GM18519 (cell line): ENCODE measurements around the gene DPP10.
"Not testable (repeated sequence)": the region's sequence is repeated elsewhere in the genome, so short reads cannot be mapped to it uniquely, and the experiment has no call there.

Experiments used
- ATAC-seq: cut with Tn5 transposase; IDR thresholded peaks from one replicate; pipeline ENCODE4 v1.9.1; 2021; ENCODE audit warnings: mild to moderate bottlenecking, moderate library complexity; ENCODE audit not compliant: unreplicated experiment, low FRiP score

DPP10 gene

DNA sequence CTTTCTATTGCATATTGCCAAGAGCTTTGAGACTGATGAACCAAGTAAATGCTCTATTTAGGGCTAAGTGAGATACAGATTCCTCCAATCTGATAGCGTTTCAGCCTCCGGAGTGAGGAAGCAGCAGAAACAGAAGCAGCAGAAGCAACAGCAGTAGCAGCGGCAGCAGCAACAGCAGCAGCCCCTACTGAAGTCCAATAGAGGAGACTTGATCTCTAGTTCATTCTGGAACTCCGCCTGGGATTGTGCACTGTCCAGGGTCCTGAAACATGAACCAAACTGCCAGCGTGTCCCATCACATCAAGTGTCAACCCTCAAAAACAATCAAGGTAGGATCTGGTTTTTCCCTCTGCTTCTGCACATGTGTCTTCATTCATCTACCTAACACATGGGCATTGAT is at the start of gene DPP10:
TSS of gene DPP10 (plus strand) at position 132 of the 400 bp plus-strand sequence.
- ATAC-seq: no peak

DNA sequence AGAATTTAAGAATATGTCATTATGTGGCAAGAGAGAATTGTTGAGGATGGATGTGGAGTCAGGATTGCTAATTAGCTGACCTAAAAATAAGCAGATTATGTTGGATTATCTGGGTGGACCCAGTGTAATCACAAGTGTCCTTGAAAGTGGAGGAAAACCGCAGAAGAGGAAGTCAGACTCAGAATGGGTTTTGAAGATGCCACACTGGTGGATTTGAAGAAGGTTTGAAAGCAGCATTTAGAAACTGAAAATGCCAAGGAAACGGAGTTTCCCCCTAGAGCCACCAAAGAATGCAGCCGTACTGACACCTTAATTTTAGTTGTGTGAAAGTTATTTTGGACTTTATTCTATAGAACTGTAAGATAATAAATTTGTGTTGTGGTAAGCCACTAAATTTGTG is 41.6 kb upstream of the DPP10 start:
- ATAC-seq: no peak

DNA sequence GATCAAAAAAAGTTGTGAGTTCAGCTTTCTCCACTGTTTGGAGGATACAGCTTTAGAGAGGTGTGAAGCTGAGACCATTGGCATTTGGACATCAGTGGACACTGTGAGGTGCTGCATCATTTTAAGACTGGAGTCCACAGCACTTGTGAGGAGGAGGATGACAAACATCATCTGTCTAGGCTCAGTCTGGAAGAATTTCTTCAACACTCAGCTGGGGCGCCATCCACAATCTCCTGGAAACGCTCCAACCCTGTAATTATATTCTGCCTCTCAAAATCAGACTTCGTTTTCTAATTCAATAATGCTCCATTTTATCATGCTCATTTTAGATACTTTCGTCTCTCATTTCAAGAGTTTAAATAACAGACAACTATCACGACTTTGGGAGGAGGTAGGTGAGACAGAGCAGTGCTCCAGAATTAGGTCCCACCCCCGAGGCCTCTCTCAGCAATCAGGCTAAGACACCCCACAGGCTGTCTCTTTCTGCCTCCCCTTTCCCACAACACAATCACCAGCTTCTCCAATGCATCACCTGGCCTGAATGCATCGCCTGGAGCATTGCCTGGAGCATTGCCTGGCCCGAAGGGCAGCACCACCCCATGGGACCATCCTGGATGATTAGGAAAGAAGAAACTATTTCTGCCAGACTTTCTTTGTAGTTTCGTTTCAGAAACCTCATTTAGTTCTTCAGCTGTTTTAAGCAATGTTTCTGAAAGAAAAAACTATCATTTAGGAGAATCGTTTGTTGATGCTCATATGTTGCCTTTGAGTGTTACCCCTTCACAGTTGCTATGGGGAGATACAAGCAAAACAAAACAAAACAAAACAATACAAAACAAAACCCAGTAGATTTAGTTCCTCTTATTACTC is 37.0 kb upstream of the DPP10 start:
- no peak for ATAC-seq

DNA sequence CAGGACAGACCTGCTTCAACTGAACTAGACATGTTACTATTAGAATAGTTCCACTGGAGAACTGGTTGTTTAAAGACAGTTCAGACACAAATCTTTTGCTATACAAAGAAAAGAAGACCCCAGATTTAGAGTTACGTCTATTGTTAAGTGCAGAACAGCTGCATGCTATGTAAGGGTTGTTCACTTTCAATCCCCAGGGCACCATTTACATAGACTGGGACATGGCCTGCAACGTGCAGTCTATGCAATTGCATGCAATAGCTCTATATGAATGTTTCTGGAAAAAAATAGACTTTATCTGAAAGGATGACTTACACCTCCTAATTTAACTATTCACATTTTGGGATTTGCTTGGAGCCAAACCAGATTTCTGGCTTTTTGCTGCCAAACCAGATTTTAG is 36.1 kb upstream of the DPP10 start:
- ATAC-seq: no peak

DNA sequence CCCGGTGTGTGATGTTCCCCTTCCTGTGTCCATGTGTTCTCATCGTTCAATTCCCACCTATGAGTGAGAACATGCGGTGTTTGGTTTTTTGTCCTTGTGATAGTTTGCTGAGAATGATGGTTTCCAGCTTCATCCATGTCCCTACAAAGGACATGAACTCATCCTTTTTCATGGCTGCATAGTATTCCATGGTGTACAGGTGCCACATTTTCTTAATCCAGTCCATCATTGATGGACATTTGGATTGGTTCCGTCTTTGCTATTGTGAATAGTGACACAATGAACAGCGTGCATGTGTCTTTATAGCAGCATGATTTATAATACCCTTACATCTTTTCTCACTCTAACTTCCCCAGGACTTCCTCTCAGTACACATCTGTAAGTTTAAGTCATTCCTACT is 35.1 kb upstream of the DPP10 start:
- not testable (repeated sequence) for ATAC-seq

DNA sequence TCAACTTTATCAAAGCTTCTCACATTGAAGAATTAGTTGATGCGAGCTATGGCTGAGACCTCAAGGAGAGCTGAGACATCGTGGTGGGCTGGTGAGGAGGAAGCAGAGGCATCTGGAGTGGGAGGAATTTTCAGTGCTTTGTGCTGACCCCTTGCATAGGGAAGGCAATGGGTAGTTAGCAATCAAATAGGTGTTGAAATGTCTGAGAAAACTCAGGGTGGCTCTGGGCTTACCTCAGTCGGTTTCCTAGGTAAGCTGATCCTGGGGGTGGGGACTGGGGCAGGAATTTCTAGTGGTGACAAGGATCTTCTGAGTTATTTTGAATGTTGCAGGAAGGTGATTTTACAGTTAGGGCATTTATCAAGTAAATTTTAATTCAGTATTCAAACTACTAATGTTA is 20.7 kb upstream of the DPP10 start:
- ATAC-seq: no peak

DNA sequence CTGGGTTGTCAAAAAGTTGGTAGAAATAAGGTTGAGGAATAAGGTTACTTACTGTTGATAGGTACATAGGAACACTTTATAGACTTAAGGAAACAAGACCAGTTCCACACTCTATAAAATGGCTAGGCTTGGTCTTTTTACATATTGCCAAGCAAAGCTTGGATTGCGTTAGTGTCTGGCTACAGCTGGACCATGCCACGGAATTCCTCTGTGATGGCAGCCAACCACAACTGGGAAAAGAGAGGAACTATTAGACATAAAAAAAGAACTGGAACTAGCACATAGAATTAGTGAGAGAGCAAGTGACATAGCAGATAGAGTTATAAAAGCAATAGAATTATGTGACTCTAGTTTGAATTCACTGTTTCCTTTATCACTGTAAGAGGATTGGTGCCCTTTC is 17.7 kb upstream of the DPP10 start:
- ATAC-seq: no peak

DNA sequence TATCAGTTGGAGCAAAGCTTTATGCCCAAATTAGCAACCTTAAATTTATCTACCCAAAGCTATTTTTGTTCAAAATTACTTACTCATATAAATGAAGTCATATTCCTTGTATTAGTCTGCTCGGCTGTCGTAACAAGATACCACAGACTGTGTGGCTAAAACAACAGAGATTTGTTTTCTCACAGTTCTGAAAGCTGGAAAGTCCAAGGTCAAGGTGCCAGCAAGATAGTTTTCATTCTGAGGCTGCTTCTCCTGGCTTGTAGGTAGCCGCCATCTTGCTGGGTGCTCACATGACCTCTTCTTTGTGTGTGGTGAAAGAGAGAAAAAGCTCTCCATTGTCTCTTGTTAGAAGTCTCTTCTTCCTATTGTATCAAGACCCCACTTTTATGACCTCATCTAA is 15.7 kb upstream of the DPP10 start:
- ATAC-seq: no peak

DNA sequence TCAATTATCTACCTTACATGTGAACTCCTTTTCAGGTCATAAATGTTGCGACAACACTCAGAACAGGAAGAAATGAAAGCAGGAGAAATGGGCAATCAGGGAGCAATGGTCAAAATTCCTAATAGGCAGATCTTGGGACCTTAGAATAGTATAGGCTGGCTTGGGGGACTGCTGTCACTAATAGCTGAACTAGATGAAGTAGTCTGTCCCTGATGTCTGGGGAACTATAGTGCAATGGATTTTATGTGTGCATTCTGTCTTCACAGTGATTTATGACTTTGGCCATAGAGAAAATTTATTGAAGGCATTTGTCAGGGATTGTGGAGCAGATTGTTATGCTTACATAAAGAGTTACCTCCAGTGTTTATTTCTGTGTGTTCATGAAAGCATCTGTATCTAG is 6.1 kb upstream of the DPP10 start:
- no peak for ATAC-seq

DNA sequence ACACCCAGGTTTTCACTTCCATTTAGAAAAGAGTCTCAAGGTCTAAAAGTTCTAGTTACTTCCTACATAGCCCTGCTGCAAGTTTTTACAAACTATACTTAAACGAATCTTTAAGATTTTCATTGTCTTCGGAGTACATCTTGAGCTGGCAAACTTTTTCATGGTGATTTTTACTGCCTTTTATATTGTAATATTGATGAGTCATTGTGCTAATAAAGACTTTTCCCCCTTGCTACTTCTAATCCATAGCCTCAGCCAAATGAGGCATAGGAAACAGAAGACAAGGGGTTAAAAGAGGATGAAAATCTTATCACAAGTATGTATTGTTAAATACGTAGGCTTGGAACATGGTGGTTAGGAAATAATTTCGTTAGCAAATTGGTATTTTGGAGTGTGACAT is 4.1 kb downstream of the DPP10 start:
- ATAC-seq: no peak

DNA sequence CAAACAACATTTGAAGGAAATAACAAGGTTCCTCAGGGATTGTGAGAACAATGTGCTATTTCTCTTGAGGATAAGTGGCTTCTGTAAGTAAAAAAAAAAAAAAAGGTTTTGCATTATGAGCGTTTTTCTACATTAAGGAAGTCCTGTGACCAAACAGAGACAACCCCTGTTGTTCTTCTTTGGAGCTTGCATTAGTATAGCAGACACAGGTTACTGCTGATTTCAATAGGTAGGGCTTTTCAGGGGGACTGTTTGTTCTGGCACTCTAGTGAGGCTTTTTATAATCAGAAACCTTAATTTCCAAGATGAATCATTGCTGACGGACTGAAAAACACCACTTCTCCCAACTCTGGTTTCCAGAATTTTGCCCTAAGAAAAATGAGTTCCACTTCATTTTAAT is 8.2 kb downstream of the DPP10 start:
- no peak for ATAC-seq

DNA sequence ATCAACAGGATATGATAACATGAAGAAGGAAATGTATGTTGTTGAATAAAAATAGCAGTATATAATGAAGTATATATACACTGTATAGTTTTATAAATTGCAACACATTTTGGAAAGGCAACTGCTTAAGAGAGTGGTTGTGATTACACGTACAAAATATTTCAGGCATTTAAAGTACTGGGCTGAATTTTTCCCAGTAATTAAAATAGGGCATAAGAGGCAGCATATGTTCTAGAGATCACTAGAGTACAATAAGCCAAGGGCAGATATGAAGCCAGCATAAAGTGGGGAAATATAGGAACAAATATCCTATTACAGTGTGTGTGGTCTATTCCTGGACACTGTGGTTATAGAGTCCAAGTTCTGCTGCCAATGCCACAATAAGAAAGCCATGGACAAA is 14.1 kb downstream of the DPP10 start:
- no peak for ATAC-seq

DNA sequence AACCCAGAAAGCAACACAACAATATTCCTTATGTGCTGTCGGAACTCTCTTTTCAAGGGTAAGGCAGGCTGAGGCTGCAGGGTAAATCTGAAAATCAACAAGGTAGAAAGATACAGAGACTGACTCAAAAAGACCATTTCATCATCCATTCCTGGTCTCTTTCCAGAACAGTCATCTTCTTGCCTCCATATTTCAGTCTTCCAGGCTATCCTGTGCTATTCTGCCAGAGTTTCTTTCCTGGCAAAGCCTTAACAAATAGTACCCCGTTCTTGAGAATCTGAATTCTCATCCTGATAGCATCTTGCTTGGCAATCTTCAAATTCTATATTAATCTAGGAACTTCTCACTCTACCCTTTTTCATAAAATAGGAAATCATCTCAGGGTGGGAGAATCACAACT is 15.5 kb downstream of the DPP10 start:
- ATAC-seq: no peak

DNA sequence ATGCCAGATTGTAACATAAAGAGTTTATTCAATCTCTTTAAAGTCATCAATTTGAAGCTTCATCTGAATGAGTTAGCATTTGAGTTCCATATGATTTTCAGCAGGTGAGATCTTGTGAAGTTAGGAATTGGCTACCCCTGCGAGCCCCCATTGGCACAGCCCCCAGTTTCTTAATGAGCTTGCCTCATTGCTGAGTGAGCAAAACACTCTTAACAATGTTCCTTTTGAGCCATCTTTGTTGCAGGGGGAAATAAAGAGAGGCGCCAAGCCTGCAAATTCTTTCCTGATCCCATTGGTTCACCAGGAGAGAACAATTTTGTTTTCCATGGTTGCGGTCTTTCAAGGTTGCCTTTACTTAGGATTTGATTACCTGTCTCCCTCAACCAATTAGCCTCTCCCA is 18.7 kb downstream of the DPP10 start:
- no peak for ATAC-seq

DNA sequence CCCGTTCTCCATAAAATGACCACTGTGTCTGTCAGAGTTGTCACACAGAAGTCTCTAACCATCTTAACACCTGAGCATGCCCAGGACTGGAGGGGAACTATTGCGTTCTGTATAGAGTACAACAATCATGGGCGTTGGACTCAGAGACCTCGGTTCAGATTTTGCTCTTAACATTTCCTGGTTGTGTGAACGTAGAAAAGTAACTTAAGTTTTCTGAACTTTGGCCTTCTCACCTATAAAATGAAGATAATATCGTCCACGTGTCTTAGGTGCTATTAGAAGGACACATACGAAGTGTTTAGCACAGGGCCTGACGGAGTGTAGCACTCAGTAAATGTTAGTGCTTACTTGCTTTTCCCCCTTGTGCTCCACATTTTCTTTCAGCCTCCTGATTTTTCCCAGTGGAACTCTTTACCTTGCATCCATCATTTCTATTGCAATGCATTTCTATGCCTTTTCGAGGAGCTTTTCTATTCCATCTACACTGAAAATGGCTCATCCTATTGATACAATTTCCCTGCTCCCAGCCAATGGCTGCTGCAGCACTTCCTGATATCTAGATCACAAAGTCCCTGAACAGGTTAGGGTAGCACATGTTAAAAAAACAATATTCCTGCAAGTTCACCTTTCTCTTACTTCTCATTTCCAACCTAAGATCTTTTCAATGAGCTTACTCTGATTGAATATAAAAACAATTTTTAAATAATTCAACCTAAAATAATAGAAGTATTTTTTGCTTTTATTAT is 22.7 kb downstream of the DPP10 start:
- ATAC-seq: no peak

DNA sequence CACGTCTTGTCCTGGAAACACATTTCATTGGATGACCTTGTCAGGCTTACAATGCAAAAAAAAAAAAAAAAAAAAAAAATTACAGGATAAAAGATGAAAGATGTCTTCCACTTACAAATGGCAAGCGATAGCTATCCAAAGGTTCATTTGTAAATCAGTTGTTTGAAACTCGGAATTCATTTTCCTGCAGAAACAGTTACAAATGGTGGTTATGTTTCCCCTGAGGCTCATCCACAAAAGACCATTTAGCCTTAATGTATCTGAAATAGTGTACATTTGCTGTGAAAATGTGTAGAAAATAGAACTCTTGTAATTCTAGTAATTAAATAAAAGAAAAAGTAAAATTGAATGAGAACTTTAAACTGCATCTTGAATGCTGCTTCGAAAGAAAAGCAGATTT is 25.9 kb downstream of the DPP10 start:
- no peak for ATAC-seq

DNA sequence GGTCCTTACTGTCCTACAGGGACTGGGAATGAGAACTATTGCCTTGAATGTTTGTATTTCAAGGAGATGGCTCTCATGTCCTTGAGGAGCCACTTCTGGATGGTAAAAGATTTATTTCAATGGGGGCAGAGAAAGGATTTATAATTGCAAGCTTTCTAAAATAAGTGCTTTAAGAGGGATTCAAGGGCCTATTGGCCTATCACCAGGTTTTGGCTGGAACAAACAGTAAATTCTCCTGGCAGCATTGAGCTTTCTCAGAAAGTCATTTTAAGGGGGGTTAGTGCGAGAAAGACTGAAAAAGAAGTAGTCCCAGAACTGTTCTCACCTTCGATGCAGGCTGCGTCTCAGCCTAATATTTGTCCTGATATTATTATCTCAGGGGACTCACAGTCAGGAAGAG is 29.8 kb downstream of the DPP10 start:
- ATAC-seq: no peak

DNA sequence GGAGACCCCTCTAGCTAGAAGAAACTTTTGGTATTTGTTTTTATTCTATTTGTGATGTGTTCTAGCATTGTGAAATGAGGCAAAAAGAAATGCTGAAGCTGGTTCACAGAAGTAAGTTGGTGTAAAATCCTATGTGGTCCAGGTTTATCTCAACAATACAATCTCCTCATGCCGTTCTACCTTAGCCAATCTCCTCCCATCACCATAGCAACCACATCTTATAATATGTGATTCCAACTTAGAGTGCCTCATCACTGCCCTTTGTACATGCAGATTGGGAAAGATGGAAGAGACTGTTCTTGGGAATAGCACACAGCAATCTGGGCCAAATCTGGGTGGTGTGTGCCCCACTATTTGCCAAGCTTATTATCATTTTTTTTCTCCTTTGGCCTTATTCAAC is 30.3 kb downstream of the DPP10 start:
- no peak for ATAC-seq

DNA sequence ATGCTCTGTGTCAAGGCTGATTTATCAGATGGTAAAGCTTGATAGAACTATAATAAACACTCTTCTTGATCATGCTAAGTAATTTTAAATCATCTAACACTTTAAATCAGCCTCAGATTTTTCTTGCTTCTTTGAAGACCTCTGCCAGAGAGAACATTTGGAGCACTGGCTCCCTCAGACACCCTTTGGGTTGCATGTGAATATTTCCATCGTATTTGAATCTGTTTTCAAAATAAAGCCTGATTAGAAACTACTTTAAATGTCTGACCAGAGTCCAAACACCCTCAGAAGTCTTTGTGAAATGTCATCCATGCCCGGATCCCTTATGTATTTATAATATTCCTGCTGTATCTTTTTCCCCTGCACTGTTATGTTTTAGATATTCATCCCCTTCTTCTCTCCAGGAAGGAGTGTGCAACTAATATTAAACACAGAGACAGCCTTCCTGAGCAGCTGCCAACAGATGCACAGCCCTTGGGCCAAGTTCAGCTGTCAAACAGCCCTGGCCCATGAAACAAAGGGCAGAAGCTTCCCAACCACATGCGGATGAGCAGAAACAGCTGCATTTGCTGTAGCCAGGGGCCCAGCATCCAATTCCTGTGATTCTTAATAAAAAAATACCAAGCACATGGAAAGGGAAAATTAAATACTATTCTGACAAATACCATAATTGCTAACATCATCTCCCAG is 46.5 kb downstream of the DPP10 start:
- ATAC-seq: no peak

DNA sequence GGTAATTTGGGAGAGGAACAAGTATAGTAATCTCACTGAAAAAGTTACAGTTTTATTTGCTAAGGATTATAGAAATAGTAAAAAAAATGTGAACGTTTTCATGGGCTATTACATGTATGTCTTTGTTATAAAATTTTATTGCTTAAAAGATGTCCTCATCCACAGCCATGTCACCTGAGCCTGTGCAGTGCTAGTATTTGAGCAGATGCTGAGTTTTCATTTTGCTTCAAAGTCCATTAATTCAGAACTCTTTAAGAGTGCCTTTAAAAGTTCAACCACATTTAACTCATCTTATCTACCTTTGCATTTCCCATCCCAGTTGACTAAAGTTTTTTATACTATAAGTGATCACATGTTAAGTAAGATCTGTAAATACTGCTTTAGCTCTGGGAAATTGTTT is 52.6 kb downstream of the DPP10 start:
- ATAC-seq: no peak

DNA sequence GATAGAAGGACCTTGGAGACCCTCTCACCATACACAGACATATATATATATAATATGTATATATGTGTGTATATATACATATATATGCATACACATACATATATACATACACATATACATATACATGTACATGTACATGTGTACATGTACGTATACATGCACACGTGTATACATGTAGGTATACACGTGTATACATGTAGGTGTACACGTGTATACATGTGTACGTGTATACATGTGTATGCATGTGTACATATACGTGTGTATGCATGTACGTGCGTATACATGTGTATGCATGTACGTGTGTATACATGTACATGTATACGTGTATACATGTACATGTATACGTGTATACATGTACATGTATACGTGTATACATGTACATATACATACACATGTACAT is 54.5 kb downstream of the DPP10 start:
- ATAC-seq: no peak
